Heart right ventricle (tissue), 16 donors: Measurements from ENCODE around the gene FRMPD3. TPM values are rescaled to one million over a fixed set of nuclear protein-coding genes. Genes with fewer than 3 reads are reported as not detected.

Experiments used
- ATAC-seq, 8 donors: fragments of 200-7000 bp; cut with Tn5 transposase; one replicate each; pipeline ENCODE4 v1.9.1; 2020; ENCODE audit warnings: mild to moderate bottlenecking in 8 of 8, moderate library complexity in 8 of 8, moderate number of reproducible peaks in 1 of 8
- DNase-seq, 2 donors: peaks; one replicate each; pipeline ENCODE4 v3.0.0-alpha.2; 2020
- H3K27ac ChIP-seq, 10 donors: fragments of 200-600 bp; sonication (generic) in 2 of 10; one replicate each; pipeline versions ENCODE4 v1.5.0 to v1.8.0; 2020 to 2022; ENCODE audit warnings: mild to moderate bottlenecking in 3 of 10
- H3K27me3 ChIP-seq, 7 donors: fragments of 200-600 bp; one replicate each; pipeline ENCODE4 v1.8.0; 2021 to 2022; ENCODE audit warnings: mild to moderate bottlenecking in 2 of 7
- H3K36me3 ChIP-seq, 9 donors: fragments of 200-600 bp; sonication (generic) in 1 of 9; one replicate each; pipeline versions ENCODE4 v1.5.0 to v1.8.0; 2020 to 2022; ENCODE audit warnings: mild to moderate bottlenecking in 2 of 9
- H3K4me1 ChIP-seq, 9 donors: fragments of 200-600 bp; sonication (generic) in 1 of 9; one replicate each; pipeline versions ENCODE4 v1.5.0 to v1.8.0; 2020 to 2022; ENCODE audit warnings: mild to moderate bottlenecking in 4 of 9
- H3K4me3 ChIP-seq, 10 donors: fragments of 200-600 bp; sonication (generic) in 2 of 10; one replicate each; pipeline versions ENCODE4 v1.5.0 to v1.8.0; 2020 to 2022; ENCODE audit warnings: mild to moderate bottlenecking in 7 of 10, moderate library complexity in 2 of 10
- H3K9me3 ChIP-seq, 11 donors: fragments of 200-600 bp in 10 of 11; sonication (generic) in 2 of 11; one replicate each; pipeline versions ENCODE4 v1.5.0 to v1.8.0; 2013 to 2022; ENCODE audit warnings: mild to moderate bottlenecking in 2 of 11, control low read depth in 1 of 11, moderate library complexity in 1 of 11
- WGBS, 2 donors: extraction: QIAGEN DNeasy Blood & Tissue Kit; methylation state at CpG; one replicate each; pipeline ENCODE4 v1.1.7; 2013; ENCODE audit warnings: inconsistent platforms in 1 of 2; 5-methylcytosine and 5-hydroxymethylcytosine counted together
- intact Hi-C, 10 donors: fragments of 100-400 bp; cut with DNase I; formaldehyde crosslinking; loops; one replicate each; pipeline versions ENCODE4 v1.11.1 to v1.14.2; 2022
- polyA plus RNA-seq, 2 donors: library from polyadenylated mRNA; stranded (reverse); fragments of 200-250 nt; gene quantifications; one replicate each; pipeline ENCODE4 v1.2.3, GENCODE V29; 2013
- total RNA-seq, 10 donors: library from RNA; stranded (reverse); fragmentation: NEBNext Ultra II Directional in 3 of 10; extraction: Animal tissue kit (Norgen Biotek cat#: 25700) in 3 of 10; gene quantifications; one replicate each; pipeline versions ENCODE4 v1.2.1 to v1.2.4, GENCODE V29; 2021 to 2023
- TF ChIP-seq, protein P1 (sequence below), 9 donors: fragments of 200-600 bp; sonication (generic) in 2 of 9; IDR thresholded peaks; one replicate each; pipeline versions ENCODE4 v1.5.0 to v1.8.0; 2021 to 2022; ENCODE audit warnings: antibody characterized with exemption in 9 of 9, mild to moderate bottlenecking in 5 of 9, moderate library complexity in 1 of 9
- donor health status: Arrhythmogenic right ventricular cardiomyopathy.
- donor health status: ischemic (EF 13 %, LVEDD 7.1; RV severe dilation, severe dysfunction).
- donor health status: healthy with polysubstance abuse.
- donor health status: DM: no; HTN: yes; CAD: no.
- donor health status: DM: no; HTN: no; CAD: no.
- donor health status: ischemic (EF 25% LVEDD 6.9; RV normal size, moderate dysfunction).
- donor health status: ischemic (EF 25% LVEDD 5.7; RV mildly dilated, moderate dysfunction).
- donor health status: healthy.
- donor health status: DM: yes; HTN: yes; CAD: no.
- donor health status: Ischemic cardiomyopathy.
- donor health status: ischemic (EF 35%, LVEDD 5.7; RV mildly dilated, moderate dysfunction).
- donor health status: nonischemic (EF 11% LVEDD 7.7; RV severe dilation, severe dysfunction).
- donor health status: DM: yes; HTN: yes; CAD: no.
- donor health status: PGD.
- donor health status: ischemic (EF 29% LVEDD 5.4; RV normal size, mild dysfunction).
- donor health status: nonischemic (EF 23%, LVEDD 6.1; RV moderate dilation, normal function).

Gene FRMPD3
- total and polyA plus RNA-seq, 12 donors = 0.02 to 0.14 (median 0.05) TPM; not detected in 8

DNA sequence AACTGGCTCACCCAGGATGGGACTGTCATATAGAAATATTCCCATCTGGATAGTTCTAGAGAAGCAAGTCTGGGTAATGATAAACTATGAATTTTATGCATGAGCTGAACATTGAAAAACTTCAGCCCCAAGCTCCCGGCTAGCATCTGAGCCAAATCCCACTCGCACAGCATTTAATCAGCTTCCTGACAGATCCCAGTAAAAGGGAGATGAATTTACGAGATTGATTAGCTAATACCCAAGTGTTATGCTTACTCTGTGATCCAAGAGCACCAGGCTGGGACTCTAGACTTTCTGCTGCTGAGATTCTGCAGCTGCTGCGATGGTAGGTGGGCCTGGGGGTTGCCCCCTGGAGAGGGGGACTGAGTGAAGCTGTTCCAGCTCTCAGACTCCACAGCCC lies 28.0 kb downstream of the FRMPD3 start:
- DNase-seq (no peak), ATAC-seq (no peak)
- H3K27ac ChIP-seq = no peak overlapping the region
- no peaks in the 10 kb centered on the region for H3K36me3 ChIP-seq
- no peak overlapping the region for H3K4me3 ChIP-seq
- H3K9me3 ChIP-seq = no peaks in the 10 kb centered on the region
- intact Hi-C loops = no loop called here
- peaks cover 0 to 65% (median 0%) of the 10 kb centered on the region in 7 donors for H3K27me3 ChIP-seq
- no peaks in the 10 kb centered on the region for H3K4me1 ChIP-seq
- TF ChIP-seq, protein P1, sequence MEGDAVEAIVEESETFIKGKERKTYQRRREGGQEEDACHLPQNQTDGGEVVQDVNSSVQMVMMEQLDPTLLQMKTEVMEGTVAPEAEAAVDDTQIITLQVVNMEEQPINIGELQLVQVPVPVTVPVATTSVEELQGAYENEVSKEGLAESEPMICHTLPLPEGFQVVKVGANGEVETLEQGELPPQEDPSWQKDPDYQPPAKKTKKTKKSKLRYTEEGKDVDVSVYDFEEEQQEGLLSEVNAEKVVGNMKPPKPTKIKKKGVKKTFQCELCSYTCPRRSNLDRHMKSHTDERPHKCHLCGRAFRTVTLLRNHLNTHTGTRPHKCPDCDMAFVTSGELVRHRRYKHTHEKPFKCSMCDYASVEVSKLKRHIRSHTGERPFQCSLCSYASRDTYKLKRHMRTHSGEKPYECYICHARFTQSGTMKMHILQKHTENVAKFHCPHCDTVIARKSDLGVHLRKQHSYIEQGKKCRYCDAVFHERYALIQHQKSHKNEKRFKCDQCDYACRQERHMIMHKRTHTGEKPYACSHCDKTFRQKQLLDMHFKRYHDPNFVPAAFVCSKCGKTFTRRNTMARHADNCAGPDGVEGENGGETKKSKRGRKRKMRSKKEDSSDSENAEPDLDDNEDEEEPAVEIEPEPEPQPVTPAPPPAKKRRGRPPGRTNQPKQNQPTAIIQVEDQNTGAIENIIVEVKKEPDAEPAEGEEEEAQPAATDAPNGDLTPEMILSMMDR (IDR thresholded peaks at IDR 0.05) = no peak
- 45 to 56% methylated on average over 4 of the region's 4 CpGs for WGBS, 2 donors

DNA sequence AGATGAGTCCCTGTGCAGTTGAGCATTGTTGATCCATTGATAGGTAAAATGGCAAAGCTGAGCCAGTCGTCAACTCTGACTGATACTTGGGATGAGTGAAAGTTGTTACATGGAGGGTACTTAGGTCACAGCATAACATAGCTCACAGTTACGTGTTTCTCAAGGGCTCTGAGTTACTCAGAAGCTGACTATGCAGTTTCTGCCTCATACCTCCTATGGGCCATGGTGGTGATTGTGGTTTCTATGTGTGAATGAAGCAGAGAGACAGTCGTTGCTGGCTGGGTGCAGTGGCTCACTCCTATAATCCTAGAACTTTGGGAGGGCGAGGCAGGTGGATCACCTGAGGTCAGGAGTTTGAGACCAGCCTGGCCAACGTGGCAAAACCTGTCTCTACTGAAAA lies 30.8 kb downstream of the FRMPD3 start:
- WGBS, 2 donors = 84 to 91% methylated on average over 5 of the region's 5 CpGs
- peaks cover 0 to 75% (median 0%) of the 10 kb centered on the region in 7 donors for H3K27me3 ChIP-seq
- H3K4me1 ChIP-seq = no peaks in the 10 kb centered on the region
- ATAC-seq (no peak), DNase-seq (no peak)
- no peak overlapping the region for H3K4me3 ChIP-seq
- H3K9me3 ChIP-seq = no peaks in the 10 kb centered on the region
- no peaks in the 10 kb centered on the region for H3K36me3 ChIP-seq
- intact Hi-C loops = no loop called here
- no peak overlapping the region for H3K27ac ChIP-seq
- TF ChIP-seq, protein P1 (IDR thresholded peaks at IDR 0.05) = no peak

GRCh38 chrX:107482046-107482445 lies 32.6 kb downstream of the FRMPD3 start:
- ATAC-seq = no peak
- DNase-seq = no peak
- TF ChIP-seq, protein P1 (IDR thresholded peaks at IDR 0.05) = no peak
- no peaks in the 10 kb centered on the region for H3K4me1 ChIP-seq
- no peak overlapping the region for H3K4me3 ChIP-seq
- H3K27me3 ChIP-seq = peaks cover 0 to 70% (median 0%) of the 10 kb centered on the region in 7 donors
- 63 to 70% methylated on average over 3 of the region's 3 CpGs for WGBS, 2 donors
- no peak overlapping the region for H3K27ac ChIP-seq
- H3K36me3 ChIP-seq = no peaks in the 10 kb centered on the region
- no peaks in the 10 kb centered on the region for H3K9me3 ChIP-seq
- intact Hi-C loops = no loop called here

DNA sequence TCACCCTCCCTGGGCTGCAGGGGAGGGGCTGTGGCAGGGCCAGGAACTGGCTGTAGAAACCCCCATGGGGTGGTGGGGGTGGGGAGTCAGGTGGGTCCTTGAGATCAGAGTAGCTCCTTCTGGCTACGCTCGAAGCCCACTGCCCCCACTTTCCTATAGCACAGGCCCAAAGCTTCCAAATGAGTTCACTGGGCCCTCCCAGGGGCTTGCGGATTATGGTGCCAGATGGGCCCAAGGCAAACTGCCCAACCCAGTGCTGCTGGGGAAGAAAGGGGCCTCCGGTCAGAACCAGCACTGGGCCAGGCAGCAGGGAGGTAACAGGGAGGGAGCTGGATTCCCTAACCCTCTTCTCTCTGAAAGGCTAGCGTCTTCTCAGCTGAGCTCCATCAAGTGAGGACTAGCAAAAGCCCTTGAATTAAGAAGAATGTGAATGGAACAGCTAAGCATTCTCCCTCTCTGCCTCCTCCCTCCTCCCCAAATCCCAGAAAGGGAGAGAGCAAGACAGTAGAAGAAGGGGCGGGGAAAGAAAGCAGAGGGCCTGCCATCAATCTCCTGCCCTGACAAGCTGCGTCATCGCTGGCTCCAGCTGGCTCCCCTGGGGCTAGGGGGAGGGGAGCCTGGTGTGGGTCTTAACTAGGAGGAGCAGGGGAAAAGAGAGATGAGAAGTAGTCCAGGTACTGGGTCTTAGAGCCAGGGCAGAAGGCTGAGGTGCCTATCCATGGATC lies 34.7 kb downstream of the FRMPD3 start:
- intact Hi-C loops = no loop called here
- H3K27me3 ChIP-seq = peaks cover 0 to 52% (median 0%) of the 10 kb centered on the region in 7 donors
- H3K27ac ChIP-seq = no peak overlapping the region
- peak; percentile 8 to 22 for DNase-seq
- peak in 5 of 8 donors; percentile 42 to 73 (median 50) for ATAC-seq
- H3K9me3 ChIP-seq = no peaks in the 10 kb centered on the region
- H3K36me3 ChIP-seq = no peaks in the 10 kb centered on the region
- H3K4me3 ChIP-seq = no peak overlapping the region
- TF ChIP-seq, protein P1 (IDR thresholded peaks at IDR 0.05) = no peak
- no peaks in the 10 kb centered on the region for H3K4me1 ChIP-seq
- WGBS, 2 donors = 59 to 69% methylated on average over 6 to 8 of the region's 8 CpGs
